DMS114 treated with DMSO at 0.1 percent for 48 hours (cell line): ENCODE measurements around the gene KRT17.
"Not testable (repeated sequence)": the region's sequence is repeated elsewhere in the genome, so short reads cannot be mapped to it uniquely, and the experiment has no call there.

Experiments
- DNase-seq: peaks from one replicate; lab custom pipeline; 2025; ENCODE audit not compliant: unreplicated experiment; lab: John Stamatoyannopoulos, UW

KRT17 gene

GRCh38 chr17:41599680-41600079 lies 24.7 kb downstream of the KRT17 start:
- DNase-seq = no peak

DNA sequence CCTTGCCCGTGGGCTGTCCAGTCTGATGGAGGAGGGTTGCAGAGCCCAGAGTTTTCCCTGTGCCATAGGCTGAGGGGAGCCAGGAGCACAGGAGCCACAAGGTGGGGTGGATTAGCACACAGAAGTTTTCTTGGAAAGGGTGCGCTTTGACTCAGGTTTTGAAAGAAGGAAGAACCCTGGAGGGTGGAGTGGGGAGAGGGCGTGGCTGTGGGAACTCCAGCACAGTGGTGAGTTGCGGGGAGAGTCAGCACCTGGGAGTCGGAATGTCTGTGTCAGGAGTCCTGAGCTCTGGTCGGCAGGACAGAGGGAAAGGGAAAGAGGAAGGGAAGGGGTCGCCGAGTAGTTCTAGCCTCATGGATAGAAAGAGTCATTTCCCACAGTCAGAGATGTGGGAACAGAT lies 28.8 kb downstream of the KRT17 start:
- no peak for DNase-seq

- no peak for DNase-seq
Measured at GRCh38 chr17:41594363-41594915, 29.9 kb downstream of the KRT17 start.

GRCh38 chr17:41593306-41593981 lies 30.9 kb downstream of the KRT17 start:
- no peak for DNase-seq

- DNase-seq = no peak
Measured at GRCh38 chr17:41592601-41593305, 31.6 kb downstream of the KRT17 start.

DNA sequence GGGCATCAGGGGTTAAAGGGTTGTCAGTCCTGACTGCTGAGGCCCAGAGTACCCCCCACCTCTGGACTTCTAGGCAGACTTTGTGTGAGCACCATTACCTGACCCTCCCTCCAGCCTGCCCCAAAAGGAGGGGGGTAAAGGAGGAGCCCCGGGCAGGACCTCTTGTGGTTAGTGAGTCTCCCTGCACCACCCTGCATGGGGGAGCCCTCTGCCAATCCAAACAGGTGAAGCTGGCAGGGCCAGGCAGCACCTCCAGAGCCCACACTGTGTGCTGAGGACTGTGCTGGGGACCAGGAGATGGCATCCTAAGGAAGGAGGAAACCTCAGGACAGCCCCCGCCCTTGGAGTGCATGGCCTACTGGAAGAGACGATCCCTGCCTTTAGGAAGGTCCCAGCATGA lies 35.1 kb downstream of the KRT17 start:
- no peak for DNase-seq

DNA sequence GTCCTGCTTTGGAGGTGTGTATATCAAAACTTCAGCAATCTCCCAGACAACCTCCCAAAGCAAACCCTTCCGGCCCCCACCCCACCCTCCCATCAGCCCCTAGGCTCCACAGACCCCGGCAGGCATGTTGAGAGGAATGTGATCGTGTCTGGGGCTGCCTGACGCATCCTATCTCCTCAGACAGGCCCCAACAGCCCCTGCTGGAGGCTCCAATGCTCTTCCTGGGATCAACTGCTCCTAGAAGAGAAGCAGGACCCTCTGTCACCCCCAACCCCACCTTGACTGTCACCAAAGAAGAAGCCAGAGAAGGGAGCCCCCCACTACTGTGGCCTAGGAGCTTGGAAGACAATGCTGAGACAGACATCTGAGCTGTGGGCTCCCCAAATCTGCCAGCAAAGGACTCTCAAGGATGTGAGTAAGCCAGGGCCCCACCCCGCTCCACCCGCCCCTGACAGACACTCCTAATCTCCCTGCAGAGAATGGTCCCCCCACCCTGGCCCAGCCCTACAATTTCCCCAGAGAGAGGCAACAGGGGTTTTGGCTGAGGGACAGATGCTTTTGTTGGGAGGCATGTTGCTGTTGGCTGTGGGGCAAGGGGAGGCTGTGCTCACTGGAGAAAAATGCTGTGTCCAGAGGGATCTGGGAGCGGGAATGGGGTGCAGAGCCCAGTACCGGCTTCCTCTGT lies 36.1 kb downstream of the KRT17 start:
- no peak for DNase-seq

GRCh38 chr17:41586863-41587495 lies 37.4 kb downstream of the KRT17 start, which contains the start of gene KRT14:
Gene KRT14 (minus strand): TSS chr17:41586895. CDS start chr17:41586834, 61 bp downstream.
- no peak for DNase-seq

- DNase-seq = no peak
Measured at GRCh38 chr17:41585301-41586056, 38.9 kb downstream of the KRT17 start.

DNA sequence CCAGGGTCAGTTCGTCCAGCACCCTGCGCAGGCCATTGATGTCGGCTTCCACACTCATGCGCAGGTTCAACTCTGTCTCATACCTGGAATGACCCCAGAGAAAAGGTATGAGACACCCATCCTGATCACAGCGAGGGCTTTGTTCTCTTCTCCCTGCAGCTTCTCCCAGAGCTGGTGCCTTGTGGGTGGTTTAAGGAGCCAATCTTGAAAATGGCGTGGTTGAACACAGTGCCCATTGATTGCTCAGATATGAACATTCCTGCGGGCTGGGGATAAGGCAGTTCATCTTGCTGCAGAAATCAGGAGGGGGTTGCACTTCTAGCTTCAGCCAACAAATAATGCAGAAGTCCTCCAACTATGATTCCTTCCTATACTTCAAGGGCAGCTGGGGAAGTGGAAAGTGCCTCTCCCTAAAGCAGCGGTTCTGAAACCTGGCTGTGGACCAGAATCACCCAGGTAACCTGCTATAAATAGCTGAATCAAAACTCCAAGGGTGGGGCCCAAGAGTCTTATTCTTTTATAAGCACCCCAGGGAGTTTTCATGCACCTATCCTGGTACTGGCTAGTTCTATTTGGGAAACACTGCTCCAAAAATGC lies 39.9 kb downstream of the KRT17 start:
- DNase-seq = not testable (repeated sequence)

- DNase-seq = no peak
Measured at GRCh38 chr17:41583137-41584127, 40.9 kb downstream of the KRT17 start.

- DNase-seq = not testable (repeated sequence)
Measured at GRCh38 chr17:41582061-41582968, 42.1 kb downstream of the KRT17 start.

DNA sequence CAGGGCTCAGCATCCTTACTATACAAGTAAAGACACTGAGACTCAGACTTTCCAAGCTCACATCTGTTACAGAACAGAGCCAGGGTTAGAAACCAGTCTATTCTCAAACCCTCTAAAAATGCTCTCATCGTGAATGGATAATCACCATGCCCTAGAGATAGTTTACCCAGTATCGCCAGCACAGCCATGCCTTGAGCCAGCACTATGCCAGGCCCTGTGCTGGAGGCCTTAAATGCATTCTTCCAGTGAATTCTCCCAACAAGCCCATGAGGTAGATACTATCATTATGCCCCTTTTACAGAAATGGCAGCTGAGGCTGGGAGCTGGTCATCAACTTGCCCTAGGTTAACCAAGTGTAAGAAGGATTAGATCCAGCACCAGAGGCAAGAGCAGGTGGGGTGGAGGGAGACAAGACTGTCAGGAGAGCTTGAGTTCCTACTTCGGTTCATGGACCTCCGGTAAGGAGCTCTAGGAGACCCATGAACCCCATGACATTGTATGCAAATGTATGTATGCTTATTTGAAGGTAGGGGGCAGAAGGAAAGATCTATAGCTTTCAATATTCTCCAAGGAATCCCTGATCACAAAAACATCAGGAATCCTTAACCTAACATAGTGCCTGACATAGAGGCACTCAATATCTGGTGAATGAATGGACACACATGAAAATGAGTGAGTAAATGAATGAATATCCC lies 42.9 kb downstream of the KRT17 start:
- DNase-seq = no peak

DNA sequence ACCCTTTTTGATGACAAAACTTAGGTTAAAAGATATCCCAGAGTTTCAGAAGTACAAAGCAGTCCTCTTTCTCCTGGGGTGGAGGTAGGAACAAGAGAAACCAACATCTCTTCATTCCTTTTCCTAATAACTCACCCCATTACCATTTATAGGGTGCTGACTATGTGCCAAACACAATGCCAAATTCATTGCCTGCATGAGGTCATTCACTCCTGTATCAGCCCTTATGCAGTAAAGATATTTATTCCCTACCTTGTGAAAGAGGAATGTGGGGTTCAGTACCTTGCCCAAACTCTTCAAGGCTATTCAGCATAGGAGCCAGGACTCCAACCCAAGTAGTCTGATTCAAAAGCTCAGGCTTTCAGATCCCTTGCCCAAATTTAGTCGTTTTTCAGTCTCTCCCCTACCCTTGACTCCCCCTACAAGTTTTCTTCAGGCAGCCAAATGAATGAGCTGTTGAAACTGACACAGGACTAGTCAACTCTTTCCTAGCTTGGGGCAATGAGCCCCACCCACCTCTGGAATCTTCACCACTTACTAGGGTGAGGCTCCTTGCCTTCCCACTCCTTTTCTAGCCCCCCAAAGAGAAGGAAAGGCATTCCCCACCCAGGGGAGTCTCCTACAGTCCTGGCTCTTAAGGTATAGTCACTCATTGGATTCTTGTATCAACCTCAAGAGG lies 43.5 kb downstream of the KRT17 start:
- DNase-seq = no peak

GRCh38 chr17:41580244-41580575 lies 44.2 kb downstream of the KRT17 start:
- no peak for DNase-seq

GRCh38 chr17:41579484-41580243 lies 44.7 kb downstream of the KRT17 start:
- peak; percentile 27 for DNase-seq
